ENCODE results near the gene CPED1.

- TF ChIP-seq POLR2AphosphoS5 (IDR thresholded peaks at IDR 0.05; ENCODE audit: low read depth, low read length) = no peak
- TF ChIP-seq REST (IDR thresholded peaks at IDR 0.05; ENCODE audit: insufficient read depth in 1 of 2, low read depth in 2 of 2, low read length in 2 of 2) = no peak
- TF ChIP-seq TAF1 (IDR thresholded peaks at IDR 0.05; ENCODE audit: borderline replicate concordance, insufficient read depth, low read length) = no peak
- no peak for TF ChIP-seq SIN3A (IDR thresholded peaks at IDR 0.05; ENCODE audit: borderline replicate concordance, insufficient read depth, low read length)
These were observed 10.0 kb downstream of the CPED1 start for GRCh38 chr7:120998520-120998919.
